IPS DF 6.9 (cell line): ENCODE measurements around the gene CD52.
"Not testable (repeated sequence)": the region's sequence is repeated elsewhere in the genome, so short reads cannot be mapped to it uniquely, and the experiment has no call there.

Experiments used
- DNase-seq: peaks from one replicate; pipeline ENCODE4 v3.0.0-alpha.2; 2013; ENCODE audit warnings: low read depth, low spot score
- H3K27ac ChIP-seq: one replicate; pipeline ENCODE4 v1.5.1; 2013; ENCODE audit warnings: low read length, control low read depth
- H3K27me3 ChIP-seq: 2 replicates; pipeline ENCODE4 v1.6.1; 2013; ENCODE audit warnings: mild to moderate bottlenecking, low read length; ENCODE audit not compliant: control insufficient read depth, insufficient read depth
- H3K36me3 ChIP-seq: 2 replicates; pipeline ENCODE4 v1.6.1; 2013; ENCODE audit warnings: low read length; ENCODE audit not compliant: control insufficient read depth, insufficient read depth
- H3K4me1 ChIP-seq: 2 replicates; pipeline ENCODE4 v1.6.1; 2013; ENCODE audit warnings: low read length; ENCODE audit not compliant: control insufficient read depth, insufficient read depth
- H3K4me3 ChIP-seq: 2 replicates; pipeline ENCODE4 v1.5.1; 2013; ENCODE audit warnings: mild to moderate bottlenecking, low read length
- H3K9me3 ChIP-seq: 2 replicates; pipeline ENCODE4 v1.6.1; 2013; ENCODE audit warnings: low read length, inconsistent platforms; ENCODE audit not compliant: control insufficient read depth, insufficient read depth
- WGBS: extraction: QIAGEN DNeasy Blood & Tissue Kit; methylation state at CpG from one replicate; pipeline ENCODE4 v1.1.7; 2013; ENCODE audit warnings: mixed read lengths, missing lambda C conversion rate; ENCODE audit not compliant: insufficient read length, insufficient coverage; 5-methylcytosine and 5-hydroxymethylcytosine counted together

Gene CD52

GRCh38 chr1:26291433-26291832, 26.3 kb upstream of the CD52 start:
- DNase-seq: no peak
- no CpG with 5 or more reads among the region's 3 CpGs for WGBS
- H3K36me3 ChIP-seq: no peaks in the 10 kb centered on the region
- H3K9me3 ChIP-seq: no peaks in the 10 kb centered on the region
- H3K4me1 ChIP-seq: peaks cover 9% of the 10 kb centered on the region
- H3K27ac ChIP-seq: no peak overlapping the region
- H3K27me3 ChIP-seq: no peaks in the 10 kb centered on the region
- no peak overlapping the region for H3K4me3 ChIP-seq

DNA sequence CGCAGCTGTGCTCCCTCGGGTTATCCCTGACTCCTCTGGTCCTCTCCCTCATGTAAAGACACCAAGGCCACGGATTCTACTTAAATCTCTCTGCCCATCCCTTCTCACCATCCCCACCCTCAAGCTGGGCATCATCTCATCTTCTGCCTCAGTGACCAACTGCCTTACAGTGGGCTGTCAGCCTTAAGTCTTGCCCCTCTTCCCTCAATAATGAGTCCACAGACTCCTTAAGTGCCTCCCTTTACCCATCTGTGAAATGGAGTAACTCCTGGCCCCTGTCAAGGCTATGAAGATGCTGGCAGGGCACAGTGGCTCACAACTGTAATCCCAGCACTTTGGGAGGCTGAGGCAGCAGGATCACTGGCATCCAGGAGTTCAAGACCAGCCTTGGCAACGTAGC, 25.8 kb upstream of the CD52 start:
- no CpG with 5 or more reads among the region's 4 CpGs for WGBS
- H3K36me3 ChIP-seq: no peaks in the 10 kb centered on the region
- no peaks in the 10 kb centered on the region for H3K9me3 ChIP-seq
- H3K27ac ChIP-seq: no peak overlapping the region
- peaks cover 9% of the 10 kb centered on the region for H3K4me1 ChIP-seq
- no peak for DNase-seq
- H3K4me3 ChIP-seq: no peak overlapping the region
- no peaks in the 10 kb centered on the region for H3K27me3 ChIP-seq

DNA sequence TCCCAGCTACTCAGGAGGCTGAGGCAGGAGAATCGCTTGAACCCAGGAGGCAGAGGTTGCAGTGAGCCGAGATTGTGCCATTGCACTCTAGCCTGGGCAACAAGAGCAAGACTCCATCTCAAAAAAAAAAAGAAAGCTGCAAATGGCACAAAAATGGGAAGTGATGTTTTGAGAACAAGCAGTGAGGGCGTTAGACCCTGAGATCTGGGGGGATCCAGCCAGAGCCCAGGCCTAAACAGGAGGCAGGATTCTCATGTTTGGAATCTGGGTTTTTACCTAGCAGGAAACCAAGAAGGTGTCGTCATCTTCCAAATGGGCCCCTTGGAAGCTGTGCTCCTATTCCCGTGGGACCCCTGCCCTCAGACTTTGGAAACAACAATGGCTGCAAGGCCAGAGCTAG, 25.0 kb upstream of the CD52 start:
- H3K27ac ChIP-seq, H3K27me3 ChIP-seq, H3K9me3 ChIP-seq, DNase-seq, H3K4me3 ChIP-seq, H3K36me3 ChIP-seq, H3K4me1 ChIP-seq: not testable (repeated sequence)
- WGBS: no CpG with 5 or more reads among the region's 5 CpGs

- H3K36me3 ChIP-seq: no peaks in the 10 kb centered on the region
- no peak for DNase-seq
- no peak overlapping the region for H3K27ac ChIP-seq
- no peaks in the 10 kb centered on the region for H3K27me3 ChIP-seq
- no CpG with 5 or more reads among the region's 11 CpGs for WGBS
- H3K4me3 ChIP-seq: no peak overlapping the region
- H3K4me1 ChIP-seq: peaks cover 9% of the 10 kb centered on the region
- no peaks in the 10 kb centered on the region for H3K9me3 ChIP-seq
Measured at GRCh38 chr1:26293911-26294463, 23.8 kb upstream of the CD52 start.

DNA sequence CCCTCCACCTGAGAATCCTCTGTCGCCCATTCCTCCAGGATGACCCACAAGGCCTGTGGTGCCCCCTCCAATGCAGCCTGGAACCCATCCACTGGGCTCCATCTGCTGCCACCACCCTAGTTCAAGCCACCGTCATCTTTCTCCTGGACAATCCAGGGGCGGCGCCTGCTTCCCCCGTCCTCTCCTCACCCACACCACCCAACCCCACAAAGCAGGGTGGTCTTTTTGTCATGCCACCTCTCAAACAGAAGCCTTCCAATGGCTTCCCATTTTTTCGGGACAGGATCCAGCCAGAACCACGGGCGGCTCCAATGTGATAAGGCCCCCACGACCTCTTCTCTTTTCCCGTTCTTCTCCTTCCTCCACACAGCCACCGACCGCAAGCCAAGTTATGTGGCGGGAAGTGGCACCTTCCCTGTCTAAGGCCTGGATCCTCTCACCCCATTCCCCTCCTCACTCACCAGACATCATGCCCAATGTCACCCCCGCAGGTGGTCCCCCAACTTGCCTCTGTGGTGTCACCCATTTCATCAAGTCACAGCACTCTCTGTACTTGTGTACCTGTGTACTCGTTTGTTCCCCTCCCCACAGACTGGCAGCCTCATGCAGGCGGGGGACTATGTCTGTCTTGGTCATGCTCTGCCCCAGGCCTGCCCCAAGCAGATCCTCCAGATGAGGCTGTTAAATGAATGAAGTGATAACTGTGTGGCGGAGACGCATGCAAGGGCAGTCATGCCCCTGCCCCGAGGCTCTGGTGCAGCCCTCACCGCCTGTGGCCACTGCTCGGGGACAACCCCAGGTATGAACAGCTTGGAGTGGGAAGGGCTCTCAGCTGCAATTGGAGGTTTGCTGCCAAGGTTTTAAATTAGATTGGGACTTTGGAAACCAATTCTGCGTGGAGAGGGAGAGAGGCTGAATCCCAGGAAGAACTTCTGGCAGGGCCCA, 22.3 kb upstream of the CD52 start:
- Histone ChIP-seq H3K27me3 (no peaks in the 10 kb centered on the region), H3K4me1 (peaks cover 2% of the 10 kb centered on the region; the same call in 1 of the 2 replicates), H3K4me3 (no peak overlapping the region), H3K36me3 (no peaks in the 10 kb centered on the region), H3K9me3 (no peaks in the 10 kb centered on the region), H3K27ac (no peak overlapping the region)
- WGBS: no CpG with 5 or more reads among the region's 22 CpGs
- DNase-seq: no peak

- Histone ChIP-seq H3K9me3 (no peaks in the 10 kb centered on the region), H3K27ac (no peak overlapping the region), H3K27me3 (no peaks in the 10 kb centered on the region), H3K36me3 (no peaks in the 10 kb centered on the region), H3K4me3 (no peak overlapping the region), H3K4me1 (no peaks in the 10 kb centered on the region; the same call in 1 of the 2 replicates)
- no peak for DNase-seq
- no CpG with 5 or more reads among the region's 16 CpGs for WGBS
Measured at GRCh38 chr1:26296340-26297056, 21.3 kb upstream of the CD52 start.

GRCh38 chr1:26297057-26297790, 20.5 kb upstream of the CD52 start:
- no peaks in the 10 kb centered on the region for H3K36me3 ChIP-seq
- H3K4me1 ChIP-seq: no peaks in the 10 kb centered on the region
- WGBS: no CpG with 5 or more reads among the region's 12 CpGs

GRCh38 chr1:26297791-26298124, 20.0 kb upstream of the CD52 start:
- Histone ChIP-seq H3K4me1 (no peaks in the 10 kb centered on the region), H3K36me3 (no peaks in the 10 kb centered on the region), H3K9me3 (no peaks in the 10 kb centered on the region), H3K27ac (no peak overlapping the region), H3K27me3 (no peaks in the 10 kb centered on the region), H3K4me3 (no peak overlapping the region)
- DNase-seq: no peak
- WGBS: no CpG with 5 or more reads among the region's 6 CpGs

More at GRCh38 chr1:26297057-26297790, 20.5 kb upstream of the CD52 start:
- no peaks in the 10 kb centered on the region for H3K9me3 ChIP-seq
- H3K4me3 ChIP-seq: no peak overlapping the region
- H3K27me3 ChIP-seq: no peaks in the 10 kb centered on the region
- no peak overlapping the region for H3K27ac ChIP-seq
- no peak for DNase-seq

- Histone ChIP-seq H3K4me3 (no peak overlapping the region), H3K36me3 (no peaks in the 10 kb centered on the region), H3K4me1 (0 out of 2 replicates have a peak, but pooled peaks cover under 1% of the 10 kb centered on the region), H3K27ac (no peak overlapping the region), H3K27me3 (no peaks in the 10 kb centered on the region), H3K9me3 (no peaks in the 10 kb centered on the region)
- DNase-seq: no peak
- WGBS: no CpG with 5 or more reads among the region's 11 CpGs
Measured at GRCh38 chr1:26300578-26301275, 17.0 kb upstream of the CD52 start.
